ENCODE data around the gene SREBF2.

- no peak for TF ChIP-seq CTCF (conservative IDR thresholded peaks at IDR 0.05 in 1 of 2, IDR thresholded peaks at IDR 0.05 in 1 of 2; ENCODE audit: extremely low read depth in 1 of 2, insufficient read depth in 1 of 2, low read depth in 1 of 2, low read length in 2 of 2)
- no peak for TF ChIP-seq EZH2 (IDR thresholded peaks at IDR 0.05; ENCODE audit: borderline replicate concordance, low read length)
These were observed 43.4 kb downstream of the SREBF2 start for GRCh38 chr22:41876275-41876674.

All from mammary epithelial cell (primary cell).